CD4-positive, alpha-beta T cell (primary cell): ENCODE measurements around the gene STX1B. TPM values are rescaled to one million over a fixed set of nuclear protein-coding genes. Genes with fewer than 3 reads are reported as not detected.

Experiments used
- ATAC-seq: fragments of 200-7000 bp; cut with Tn5 transposase; one replicate; pipeline ENCODE4 v1.10.0; 2022; ENCODE audit warnings: mild to moderate bottlenecking; ENCODE audit not compliant: poor library complexity
- CTCF ChIA-PET: fragments of 350-600 bp; sonication (Branson Sonifier 250); formaldehyde crosslinking; loops from one replicate; lab custom pipeline; 2021; ENCODE audit warnings: antibody characterized with exemption, inconsistent platforms; lab: Charles Lee
- POLR2A ChIA-PET: fragments of 350-600 bp; sonication (Branson Sonifier 250); formaldehyde crosslinking; loops from one replicate; lab custom pipeline; 2021; ENCODE audit warnings: antibody characterized with exemption, inconsistent platforms; lab: Charles Lee
- DNase-seq, 14 experiments: peaks; one replicate each; pipeline ENCODE4 v3.0.0-alpha.2; 2013 to 2020; ENCODE audit warnings: mixed read lengths in 2 of 14
- H3K27ac ChIP-seq, 2 donors: one replicate each; pipeline versions ENCODE4 v1.5.1 to v1.7.0; 2013; ENCODE audit warnings: low read length in 2 of 2, low read depth in 1 of 2, mild to moderate bottlenecking in 1 of 2
- H3K27me3 ChIP-seq, 2 experiments: 1 replicate in 1 of 2; 2 replicates in 1 of 2; pipeline versions ENCODE4 v1.6.1 to v1.7.0; 2013; ENCODE audit warnings: low read length in 2 of 2, control low read depth in 1 of 2, mild to moderate bottlenecking in 1 of 2, moderate library complexity in 1 of 2; ENCODE audit not compliant: insufficient read depth in 2 of 2, control insufficient read depth in 1 of 2
- H3K36me3 ChIP-seq: one replicate; pipeline ENCODE4 v1.6.1; 2013; ENCODE audit warnings: low read length, control low read depth; ENCODE audit not compliant: insufficient read depth
- H3K4me1 ChIP-seq: one replicate; pipeline ENCODE4 v1.6.1; 2013; ENCODE audit warnings: low read length, control low read depth; ENCODE audit not compliant: insufficient read depth
- H3K4me3 ChIP-seq: one replicate; pipeline ENCODE4 v1.5.1; 2013; ENCODE audit warnings: mild to moderate bottlenecking, low read length, moderate library complexity
- H3K9me3 ChIP-seq, 2 experiments: 1 replicate in 1 of 2; 2 replicates in 1 of 2; pipeline versions ENCODE4 v1.6.1 to v1.7.0; 2013; ENCODE audit warnings: low read length in 2 of 2, mild to moderate bottlenecking in 2 of 2, control low read depth in 1 of 2, moderate library complexity in 1 of 2; ENCODE audit not compliant: control insufficient read depth in 1 of 2, insufficient read depth in 1 of 2
- H3K27ac Mint-ChIP-seq: one replicate; pipeline ENCODE4 v1.8.0; 2020; ENCODE audit warnings: mixed read lengths
- H3K27me3 Mint-ChIP-seq: one replicate; pipeline ENCODE4 v1.8.0; 2021; ENCODE audit warnings: mixed read lengths
- H3K36me3 Mint-ChIP-seq: one replicate; pipeline ENCODE4 v1.8.0; 2021; ENCODE audit warnings: low read depth, mixed read lengths
- H3K4me1 Mint-ChIP-seq: one replicate; pipeline ENCODE4 v1.8.0; 2021; ENCODE audit warnings: low read depth, mixed read lengths
- H3K4me3 Mint-ChIP-seq: one replicate; pipeline ENCODE4 v1.8.0; 2020; ENCODE audit warnings: mild to moderate bottlenecking, mixed read lengths
- H3K9me3 Mint-ChIP-seq: one replicate; pipeline ENCODE4 v1.8.0; 2020; ENCODE audit warnings: mixed read lengths
- CTCF ChIP-seq: fragments of 200-600 bp; IDR thresholded peaks from one replicate; pipeline ENCODE4 v1.8.0; 2022; ENCODE audit warnings: antibody characterized with exemption, mild to moderate bottlenecking
- intact Hi-C, 2 experiments: fragments of 100-400 bp; cut with DNase I in 1 of 2; cut with micrococcal nuclease in 1 of 2; formaldehyde crosslinking; loops; one replicate each; pipeline versions ENCODE4 v1.15.1 to v1.9.0; 2023 to 2025; cut with DNase I, micrococcal nuclease
- total RNA-seq, 174 experiments: library from RNA in 2 of 174; stranded (reverse) in 2 of 174; gene quantifications; one replicate each; pipeline ENCODE4 v1.2.3 and lab custom pipeline; 2021 to 2026

STX1B gene
- total RNA-seq, 2 experiments from 2014 or later = 2.9 to 3.1 TPM

DNA sequence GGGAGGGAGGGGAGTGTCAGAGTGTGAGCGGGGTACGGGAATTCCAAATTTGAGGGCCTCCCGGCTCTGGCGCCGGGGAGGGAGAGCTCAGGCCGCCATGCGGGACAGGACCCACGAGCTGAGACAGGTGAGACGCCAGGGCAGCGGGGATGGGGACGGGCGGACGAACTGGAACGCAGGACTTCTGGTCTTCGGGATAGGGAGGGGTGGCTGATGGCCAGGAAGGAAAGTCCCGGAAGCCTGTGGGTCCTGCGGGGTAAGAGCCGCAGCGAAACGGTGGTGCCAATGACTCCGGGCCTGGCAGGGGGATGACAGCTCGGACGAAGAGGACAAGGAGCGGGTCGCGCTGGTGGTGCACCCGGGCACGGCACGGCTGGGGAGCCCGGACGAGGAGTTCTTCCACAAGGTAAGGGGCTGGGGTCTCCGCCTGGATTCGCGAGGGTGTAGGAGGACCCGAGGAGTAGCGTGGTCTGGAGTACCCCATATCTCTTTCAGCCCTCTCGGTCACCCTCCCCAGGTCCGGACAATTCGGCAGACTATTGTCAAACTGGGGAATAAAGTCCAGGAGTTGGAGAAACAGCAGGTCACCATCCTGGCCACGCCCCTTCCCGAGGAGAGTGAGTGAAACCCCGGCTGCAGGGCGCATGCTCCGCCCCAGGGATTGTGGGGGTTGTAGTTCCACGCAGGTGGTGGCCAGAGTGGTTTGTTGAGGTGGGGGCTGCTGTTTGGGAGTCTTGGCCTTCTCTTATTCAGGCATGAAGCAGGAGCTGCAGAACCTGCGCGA, 23.5 kb upstream of the STX1B start:
- Mint-ChIP-seq H3K36me3 (peaks cover 37% of the 10 kb centered on the region), H3K9me3 (no peaks in the 10 kb centered on the region), H3K4me1 (peaks cover 27% of the 10 kb centered on the region), H3K27me3 (no peaks in the 10 kb centered on the region), H3K4me3 (peak overlapping the region; percentile 97), H3K27ac (peak overlapping the region; percentile 83)
- intact Hi-C loops = loop anchor here (1.0 to 5.0 kb wide), 9 partner anchors 37 to 148 kb away; partner anchors contain the start of genes FBXL19 (in 1 of the 2), FUS (in 1 of the 2), HSD3B7 (in 1 of the 2) and SETD1A (in 1 of the 2)
- Histone ChIP-seq H3K36me3 (peaks cover 36% of the 10 kb centered on the region), H3K27me3 (no peaks in the 10 kb centered on the region), H3K27ac (peak overlapping the region; percentile 93 to 96), H3K4me1 (peaks cover 26% of the 10 kb centered on the region), H3K9me3 (no peaks in the 10 kb centered on the region), H3K4me3 (peak overlapping the region; percentile 95)
- ChIA-PET CTCF (interaction anchor here (1.1 to 2.4 kb wide), 4 partner anchors 40 to 108 kb away, joined by 3 to 6 read pairs (median 4); partner anchors contain the start of genes HSD3B7, ZNF646 and ZNF668), POLR2A (interaction anchor here (0.6 to 4.7 kb wide), 8 partner anchors 34 to 426 kb away, joined by 3 to 41 read pairs (median 4); partner anchors contain the start of genes ARMC5, FUS, KAT8 and ZNF646)
- ATAC-seq = peak; percentile 43
- no peak for TF ChIP-seq CTCF
- DNase-seq = peak; percentile 76 to 93 (median 84)

GRCh38 chr16:31032736-31033708, 22.6 kb upstream of the STX1B start, which contains the start of gene STX4:
Gene STX4 (plus strand): TSS chr16:31033558. CDS start chr16:31033806, 248 bp downstream.
- Histone ChIP-seq H3K9me3 (no peaks in the 10 kb centered on the region), H3K27ac (peak within 1 kb of the TSS; percentile 93 to 96), H3K36me3 (peaks cover 27% of the 10 kb centered on the region), H3K4me3 (peak within 1 kb of the TSS; percentile 95), H3K4me1 (peaks cover 26% of the 10 kb centered on the region), H3K27me3 (no peaks in the 10 kb centered on the region)
- ChIA-PET POLR2A (interaction anchor here (0.6 to 4.7 kb wide), 8 partner anchors 33 to 427 kb away, joined by 3 to 41 read pairs (median 4); partner anchors contain the start of genes ARMC5, FUS, KAT8 and ZNF646), CTCF (interaction anchor here (1.0 to 1.8 kb wide), 4 partner anchors 41 to 63 kb away, joined by 3 to 5 read pairs (median 4); partner anchors contain the start of genes HSD3B7, ZNF646 and ZNF668)
- Mint-ChIP-seq H3K27ac (peak within 1 kb of the TSS; percentile 83), H3K4me3 (peak within 1 kb of the TSS; percentile 97), H3K27me3 (no peaks in the 10 kb centered on the region), H3K9me3 (no peaks in the 10 kb centered on the region), H3K36me3 (peaks cover 30% of the 10 kb centered on the region), H3K4me1 (peaks cover 27% of the 10 kb centered on the region)
- no peak for TF ChIP-seq CTCF
- ATAC-seq (peak; percentile 81), DNase-seq (peak; percentile 93 to 100 (median 96))
- intact Hi-C loops = loop anchor here (1.0 to 5.0 kb wide), 7 partner anchors 40 to 149 kb away; partner anchors contain the start of genes FBXL19 (in 1 of the 2), FUS (in 1 of the 2), HSD3B7 (in 1 of the 2) and SETD1A (in 1 of the 2)

- ChIA-PET POLR2A (no interaction called here), CTCF (no interaction called here)
- intact Hi-C loops = loop anchor here in 1 of 2 experiments (2.0 to 5.0 kb wide), 2 partner anchors 106 to 151 kb away; partner anchors contain the start of gene FUS
- Mint-ChIP-seq H3K9me3 (no peaks in the 10 kb centered on the region), H3K4me3 (peak overlapping the region; percentile 97), H3K4me1 (peaks cover 23% of the 10 kb centered on the region), H3K36me3 (peaks cover 19% of the 10 kb centered on the region), H3K27ac (peak overlapping the region; percentile 83), H3K27me3 (no peaks in the 10 kb centered on the region)
- DNase-seq = no peak
- Histone ChIP-seq H3K27ac (no peak overlapping the region), H3K36me3 (peaks cover 19% of the 10 kb centered on the region), H3K27me3 (no peaks in the 10 kb centered on the region), H3K4me3 (no peak overlapping the region), H3K9me3 (no peaks in the 10 kb centered on the region), H3K4me1 (peaks cover 26% of the 10 kb centered on the region)
- no peak for ATAC-seq
- no peak for TF ChIP-seq CTCF
These were observed 20.8 kb upstream of the STX1B start for GRCh38 chr16:31031276-31031675.
